ENCODE results near the gene SNURF. TPM values are rescaled to one million over a fixed set of nuclear protein-coding genes. Genes with fewer than 3 reads are reported as not detected.
A peak's percentile ranks its signal among the peaks of the same experiment; 100 is the strongest.

SNURF gene
- total and polyA plus RNA-seq, 8 donors, result 4.6 to 18.5 (median 11.5) TPM

- intact Hi-C loops (cut with DNase I), result no loop called here
- Histone ChIP-seq H3K36me3 (no peaks in the 10 kb centered on the region), H3K27me3 (no peaks in the 10 kb centered on the region), H3K4me1 (no peaks in the 10 kb centered on the region), H3K27ac (no peak overlapping the region), H3K4me3 (no peak overlapping the region), H3K9me3 (no peaks in the 10 kb centered on the region)
- WGBS, 2 donors, result 45 to 67% methylated on average over 1 of the region's 1 CpG
- TF ChIP-seq CTCF (IDR thresholded peaks at IDR 0.05), result no peak
- no peak for DNase-seq
- no peak for ATAC-seq
- FAIRE-seq, result no peak
These were observed 11.4 kb upstream of the SNURF start for GRCh38 chr15:24943361-24943760.

GRCh38 chr15:24944954-24945353, 9.8 kb upstream of the SNURF start:
- no peak for TF ChIP-seq CTCF (IDR thresholded peaks at IDR 0.05)
- H3K27ac ChIP-seq, result no peak overlapping the region
- no peak for FAIRE-seq
- no peak for DNase-seq
- WGBS, 2 donors, result 3 to 19% methylated on average over 1 of the region's 1 CpG
- intact Hi-C loops (cut with DNase I), result no loop called here
- H3K4me1 ChIP-seq, result no peaks in the 10 kb centered on the region
- no peaks in the 10 kb centered on the region for H3K9me3 ChIP-seq
- no peaks in the 10 kb centered on the region for H3K36me3 ChIP-seq
- H3K27me3 ChIP-seq, result no peaks in the 10 kb centered on the region
- H3K4me3 ChIP-seq, result no peak overlapping the region
- no peak for ATAC-seq

- H3K27me3 ChIP-seq, result no peaks in the 10 kb centered on the region
- H3K4me1 ChIP-seq, result no peaks in the 10 kb centered on the region
- no peak overlapping the region for H3K4me3 ChIP-seq
- 83 to 88% methylated on average over 1 of the region's 1 CpG for WGBS, 2 donors
- no peak overlapping the region for H3K27ac ChIP-seq
- FAIRE-seq (no peak), DNase-seq (no peak), ATAC-seq (no peak)
- H3K36me3 ChIP-seq, result no peaks in the 10 kb centered on the region
- intact Hi-C loops (cut with DNase I), result no loop called here
- TF ChIP-seq CTCF (IDR thresholded peaks at IDR 0.05), result no peak
- H3K9me3 ChIP-seq, result no peaks in the 10 kb centered on the region
These were observed 9.1 kb upstream of the SNURF start for GRCh38 chr15:24945711-24946110.

GRCh38 chr15:24948495-24948894, 6.3 kb upstream of the SNURF start:
- Histone ChIP-seq H3K9me3 (no peaks in the 10 kb centered on the region), H3K36me3 (no peaks in the 10 kb centered on the region), H3K27ac (no peak overlapping the region), H3K4me3 (no peak overlapping the region), H3K4me1 (no peaks in the 10 kb centered on the region), H3K27me3 (no peaks in the 10 kb centered on the region)
- DNase-seq (no peak), FAIRE-seq (no peak), ATAC-seq (no peak)
- intact Hi-C loops (cut with DNase I), result no loop called here
- WGBS, 2 donors, result 54 to 62% methylated on average over 3 of the region's 3 CpGs
- no peak for TF ChIP-seq CTCF (IDR thresholded peaks at IDR 0.05)

GRCh38 chr15:24955531-24955921, 739 bp downstream of the SNURF start:
- Histone ChIP-seq H3K4me3 (peak overlapping the region; percentile 35 to 56 (median 48)), H3K36me3 (no peaks in the 10 kb centered on the region), H3K4me1 (no peaks in the 10 kb centered on the region), H3K9me3 (no peaks in the 10 kb centered on the region), H3K27me3 (no peaks in the 10 kb centered on the region), H3K27ac (peak overlapping the region; percentile 74 to 90 (median 84))
- FAIRE-seq (no peak), ATAC-seq (peak; percentile 27 to 49 (median 34)), DNase-seq (peak; percentile 12 to 61 (median 28))
- no peak for TF ChIP-seq CTCF (IDR thresholded peaks at IDR 0.05)
- WGBS, 2 donors, result 44 to 47% methylated on average over 30 to 31 of the region's 31 CpGs
- intact Hi-C loops (cut with DNase I), result no loop called here

Measured in pancreas (tissue), 10 donors.